Testis (tissue), 5 donors: ENCODE measurements around the gene CASP5. TPM values are rescaled to one million over a fixed set of nuclear protein-coding genes. Genes with fewer than 3 reads are reported as not detected.
"Not testable (repeated sequence)": the region's sequence is repeated elsewhere in the genome, so short reads cannot be mapped to it uniquely, and the experiment has no call there.

ENCODE experiments used
- DNase-seq: peaks from one replicate; pipeline ENCODE4 v3.0.0-alpha.2; 2019
- H3K27ac ChIP-seq, 2 donors: fragments of 200-600 bp; sonication (generic); one replicate each; pipeline ENCODE4 v1.5.1; 2019
- H3K27me3 ChIP-seq: fragments of 200-600 bp; sonication (generic); one replicate; pipeline ENCODE4 v1.5.1; 2019
- H3K36me3 ChIP-seq: fragments of 200-600 bp; sonication (generic); one replicate; pipeline ENCODE4 v1.5.1; 2017; ENCODE audit warnings: low read depth; ENCODE audit errors: missing control alignments
- H3K4me1 ChIP-seq: fragments of 200-600 bp; sonication (generic); one replicate; pipeline ENCODE4 v1.5.1; 2019
- H3K4me3 ChIP-seq, 2 donors: fragments of 200-600 bp; sonication (generic); one replicate each; pipeline ENCODE4 v1.5.1; 2017 to 2019
- H3K9me3 ChIP-seq: fragments of 200-600 bp; sonication (generic); one replicate; pipeline ENCODE4 v1.5.1; 2017
- CTCF ChIP-seq, 3 experiments: fragments of 450-650 bp in 2 of 3; fragments of 200-600 bp in 1 of 3; sonication (generic) in 1 of 3; IDR thresholded peaks; one replicate each; pipeline ENCODE4 v1.5.1; 2016 to 2019; ENCODE audit warnings: antibody characterized with exemption in 3 of 3, mild to moderate bottlenecking in 2 of 3, moderate library complexity in 1 of 3
- POLR2A ChIP-seq: fragments of 450-650 bp; IDR thresholded peaks from one replicate; pipeline ENCODE4 v1.6.1; 2017; ENCODE audit warnings: antibody characterized with exemption, mild to moderate bottlenecking, moderate library complexity
- WGBS, 2 donors: methylation state at CpG; one replicate each; pipeline ENCODE4 v1.1.5; 2018; 5-methylcytosine and 5-hydroxymethylcytosine counted together
- intact Hi-C: fragments of 100-400 bp; cut with DNase I; formaldehyde crosslinking; loops from one replicate; pipeline ENCODE4 v1.15.1; 2023; ENCODE audit warnings: low total_unique reads
- long read RNA-seq, 2 donors: transcript quantifications; one replicate each; lab custom pipeline, GENCODE V29; 2026
- polyA plus RNA-seq: library from polyadenylated mRNA; stranded (reverse); fragments of 350-450 nt; fragmentation: Illumina TruSeq; extraction: RNeasy Lipid Tissue Mini Kit (QIAGEN cat#74804); gene quantifications from one replicate; pipeline ENCODE4 v1.2.3, GENCODE V29; 2014; ENCODE audit warnings: low read depth, low replicate concordance; ENCODE audit not compliant: insufficient read depth
- total RNA-seq, 2 donors: library from RNA; depleted of rRNA; stranded (reverse); fragments of >200 nt; gene quantifications; one replicate each; pipeline ENCODE4 v1.2.3, GENCODE V29; 2016

The CASP5 gene
- not detected for total RNA-seq
- polyA plus RNA-seq: 0.37 TPM
- long read RNA-seq, donor 1: 0 reads
- long read RNA-seq, donor 2: 0 reads

- TF ChIP-seq POLR2A (no peak), CTCF (IDR thresholded peaks at IDR 0.05) (no peak)
- H3K4me3 ChIP-seq: no peak within 1 kb of the TSS
- no peaks in the 10 kb centered on the region for H3K9me3 ChIP-seq
- DNase-seq: no peak
- H3K27me3 ChIP-seq: no peaks in the 10 kb centered on the region
- intact Hi-C loops: no loop called here
- H3K27ac ChIP-seq: no peak within 1 kb of the TSS
- H3K4me1 ChIP-seq: no peaks in the 10 kb centered on the region
- H3K36me3 ChIP-seq: no peaks in the 10 kb centered on the region
These were observed at the start of gene CASP5 for GRCh38 chr11:105023003-105023402. CASP5 (minus strand) TSS chr11:105023168; CDS start chr11:105023136, 32 bp downstream.

GRCh38 chr11:105072080-105072479 is 49.1 kb upstream of the CASP5 start:
- H3K36me3 ChIP-seq, DNase-seq, H3K27ac ChIP-seq, H3K9me3 ChIP-seq, H3K4me3 ChIP-seq, H3K27me3 ChIP-seq, H3K4me1 ChIP-seq, intact Hi-C loops: not testable (repeated sequence)
- WGBS, 2 donors: 70% methylated on average over 2 of the region's 2 CpGs; no CpG with 5 or more reads in 1 of the 2 donors

GRCh38 chr11:105071089-105071732 is 48.2 kb upstream of the CASP5 start:
- intact Hi-C loops: no loop called here
- Histone ChIP-seq H3K27ac (no peak overlapping the region), H3K9me3 (no peaks in the 10 kb centered on the region), H3K4me1 (no peaks in the 10 kb centered on the region), H3K36me3 (no peaks in the 10 kb centered on the region), H3K4me3 (no peak overlapping the region), H3K27me3 (no peaks in the 10 kb centered on the region)
- no peak for TF ChIP-seq POLR2A
- TF ChIP-seq CTCF (IDR thresholded peaks at IDR 0.05): no peak
- 83% methylated on average over 4 of the region's 4 CpGs for WGBS, 2 donors
- DNase-seq: no peak

- Histone ChIP-seq H3K4me1 (no peaks in the 10 kb centered on the region), H3K9me3 (no peaks in the 10 kb centered on the region), H3K27ac (no peak overlapping the region), H3K27me3 (no peaks in the 10 kb centered on the region), H3K4me3 (no peak overlapping the region), H3K36me3 (no peaks in the 10 kb centered on the region)
- intact Hi-C loops: no loop called here
- 87 to 92% methylated on average over 4 of the region's 4 CpGs for WGBS, 2 donors
- no peak for DNase-seq
- TF ChIP-seq POLR2A: no peak
- no peak for TF ChIP-seq CTCF (IDR thresholded peaks at IDR 0.05)
These were observed 47.3 kb upstream of the CASP5 start for GRCh38 chr11:105070306-105070705.

GRCh38 chr11:105069749-105070148 is 46.8 kb upstream of the CASP5 start:
- H3K27ac ChIP-seq, DNase-seq, H3K4me3 ChIP-seq, H3K27me3 ChIP-seq, intact Hi-C loops, H3K9me3 ChIP-seq, H3K36me3 ChIP-seq, H3K4me1 ChIP-seq: not testable (repeated sequence)
- WGBS, 2 donors: 68 to 87% methylated on average over 2 of the region's 2 CpGs

GRCh38 chr11:105063245-105063941 is 40.4 kb upstream of the CASP5 start:
- 50 to 57% methylated on average over 9 of the region's 9 CpGs for WGBS, 2 donors
- H3K4me3 ChIP-seq: not testable (repeated sequence)

More at GRCh38 chr11:105063245-105063941, 40.4 kb upstream of the CASP5 start:
- intact Hi-C loops, DNase-seq, H3K9me3 ChIP-seq, H3K4me1 ChIP-seq, H3K27ac ChIP-seq, H3K27me3 ChIP-seq, H3K36me3 ChIP-seq: not testable (repeated sequence)
